Endothelial cell of umbilical vein (primary cell): ENCODE measurements around the gene RANBP1. TPM values are rescaled to one million over a fixed set of nuclear protein-coding genes. Genes with fewer than 3 reads are reported as not detected.

Experiments used
- BruUV-seq: library from RNA; stranded (reverse); fragments of 400-500 nt; replicated peaks from 2 replicates; lab custom pipeline; 2021; lab: Mats Ljungman, UMichigan
- CTCF ChIA-PET: fragments of 300-600, 350-600 bp; sonication (Branson Sonifier 250); formaldehyde crosslinking; loops from one replicate; lab custom pipeline; 2021; ENCODE audit warnings: antibody characterized with exemption, inconsistent platforms; lab: Charles Lee
- POLR2A ChIA-PET: fragments of 300-600, 350-600 bp; sonication (Branson Sonifier 250); formaldehyde crosslinking; loops from one replicate; lab custom pipeline; 2021; ENCODE audit warnings: antibody characterized with exemption, inconsistent platforms; lab: Charles Lee
- DNase-seq: peaks from one replicate; pipeline ENCODE4 v3.0.0-alpha.2; 2011; ENCODE audit warnings: low read depth, low spot score
- FAIRE-seq: peaks from 2 replicates; lab custom pipeline; 2011; peaks lifted over from hg19 to GRCh38; lab: Jason Lieb, UNC
- H2AFZ ChIP-seq: 2 replicates; pipeline ENCODE4 v1.6.0; 2012; ENCODE audit warnings: low read depth, low read length, control low read depth, inconsistent platforms
- H3K27ac ChIP-seq: 2 replicates; pipeline ENCODE4 v1.5.1; 2011; ENCODE audit warnings: low read depth, mild to moderate bottlenecking, control low read depth, low read length, moderate library complexity; ENCODE audit not compliant: insufficient read depth
- H3K27me3 ChIP-seq, 2 experiments: 2 replicates each; pipeline versions ENCODE4 v1.6.0 to v1.6.1; 2011; ENCODE audit warnings: low read length in 2 of 2, mixed read lengths in 1 of 2; ENCODE audit not compliant: control insufficient read depth in 2 of 2, insufficient read depth in 2 of 2
- H3K36me3 ChIP-seq, 2 experiments: 2 replicates in 1 of 2; 3 replicates in 1 of 2; pipeline ENCODE4 v1.5.1; 2011; ENCODE audit warnings: low read length in 2 of 2, mild to moderate bottlenecking in 1 of 2, moderate library complexity in 1 of 2; ENCODE audit not compliant: control insufficient read depth in 2 of 2, insufficient read depth in 2 of 2; ENCODE audit errors: extremely low read depth in 1 of 2
- H3K4me1 ChIP-seq: 3 replicates; pipeline ENCODE4 v1.5.1; 2011; ENCODE audit warnings: mild to moderate bottlenecking, low read length; ENCODE audit not compliant: control insufficient read depth, insufficient read depth; ENCODE audit errors: extremely low read depth
- H3K4me2 ChIP-seq: 2 replicates; pipeline ENCODE4 v1.6.1; 2011; ENCODE audit warnings: low read length, control low read depth, mixed read lengths; ENCODE audit not compliant: insufficient read depth
- H3K4me3 ChIP-seq, 3 experiments: fragments of 200-600 bp in 1 of 3; sonication (generic), shearing (Covaris generic) in 1 of 3; replicated peaks in 1 of 3; 2 replicates each; pipeline ENCODE4 v1.5.1; 2011 to 2016; ENCODE audit warnings: control low read depth in 3 of 3, low read length in 3 of 3, mild to moderate bottlenecking in 2 of 3, inconsistent platforms in 1 of 3, low read depth in 1 of 3, moderate library complexity in 1 of 3; ENCODE audit not compliant: insufficient read depth in 1 of 3
- H3K79me2 ChIP-seq: 2 replicates; pipeline ENCODE4 v1.6.0; 2012; ENCODE audit warnings: low read length, inconsistent platforms; ENCODE audit not compliant: control insufficient read depth, insufficient read depth
- H3K9ac ChIP-seq: replicated peaks from 2 replicates; pipeline ENCODE3; 2011; ENCODE audit warnings: low read length, control low read depth; ENCODE audit not compliant: insufficient read depth; ENCODE audit errors: extremely low read depth
- H3K9me1 ChIP-seq: replicated peaks from 3 replicates; pipeline ENCODE4 v1.6.0; 2011; ENCODE audit warnings: mild to moderate bottlenecking, low read length; ENCODE audit not compliant: control insufficient read depth, insufficient read depth; ENCODE audit errors: extremely low read depth
- H3K9me3 ChIP-seq: replicated peaks from 2 replicates; pipeline ENCODE4 v1.5.1; 2012; ENCODE audit warnings: low read length, inconsistent platforms; ENCODE audit not compliant: control insufficient read depth, insufficient read depth
- H4K20me1 ChIP-seq: replicated peaks from 2 replicates; pipeline ENCODE3; 2011; ENCODE audit warnings: mild to moderate bottlenecking, low read length; ENCODE audit not compliant: control insufficient read depth, insufficient read depth; ENCODE audit errors: extremely low read depth
- CTCF ChIP-seq, 2 donors: IDR thresholded peaks; 1 replicate in 1 of 2; 2 replicates in 1 of 2; pipeline ENCODE4 v1.5.1; 2011; ENCODE audit warnings: low read length in 2 of 2, mild to moderate bottlenecking in 2 of 2, moderate library complexity in 2 of 2, control low read depth in 1 of 2, inconsistent platforms in 1 of 2, low read depth in 1 of 2; ENCODE audit not compliant: insufficient read depth in 1 of 2; ENCODE audit errors: extremely low read depth in 1 of 2
- EZH2 ChIP-seq: IDR thresholded peaks from 2 replicates; pipeline ENCODE4 v1.6.1; 2012; ENCODE audit warnings: borderline replicate concordance, low read depth, mild to moderate bottlenecking, moderate library complexity, low read length, inconsistent platforms; ENCODE audit not compliant: severe bottlenecking
- FOS ChIP-seq: IDR thresholded peaks from 2 replicates; pipeline ENCODE4 v1.6.1; 2011; ENCODE audit warnings: mild to moderate bottlenecking, low read length, moderate library complexity, borderline replicate concordance; ENCODE audit not compliant: insufficient read depth
- GATA2 ChIP-seq: IDR thresholded peaks from 2 replicates; pipeline ENCODE4 v1.7.0; 2011; ENCODE audit warnings: low read depth, mild to moderate bottlenecking, moderate library complexity, mixed read lengths, low read length; ENCODE audit not compliant: insufficient read length, insufficient read depth
- JUN ChIP-seq: IDR thresholded peaks from 2 replicates; pipeline ENCODE4 v1.6.1; 2011; ENCODE audit warnings: borderline replicate concordance, low read depth; ENCODE audit not compliant: insufficient read length, insufficient read depth
- MAX ChIP-seq: IDR thresholded peaks from 2 replicates; pipeline ENCODE4 v1.6.1; 2011; ENCODE audit not compliant: insufficient read depth, insufficient read length
- MYC ChIP-seq: IDR thresholded peaks from one replicate; pipeline ENCODE4 v1.6.1; 2011; ENCODE audit warnings: mild to moderate bottlenecking, low read depth, low read length
- POLR2A ChIP-seq: IDR thresholded peaks from 2 replicates; pipeline ENCODE4 v1.6.1; 2012; ENCODE audit warnings: low read depth, mild to moderate bottlenecking, control low read depth, low read length
- POLR2AphosphoS5 ChIP-seq: IDR thresholded peaks from 2 replicates; pipeline ENCODE4 v1.6.1; 2012; ENCODE audit warnings: low read depth, mild to moderate bottlenecking, control low read depth, low read length, moderate library complexity; ENCODE audit not compliant: insufficient read depth
- dilution Hi-C: fragments of 300-500 bp; cut with MboI; formaldehyde crosslinking; loops from one replicate; pipeline ENCODE4 v1.15.0; 2019; ENCODE audit warnings: low sequenced_read_pairs; ENCODE audit not compliant: extremely low pct_ligation_motif_present
- intact Hi-C: fragments of 100-400 bp; cut with micrococcal nuclease; formaldehyde crosslinking; loops from one replicate; pipeline ENCODE4 v1.10.0; 2022
- polyA plus RNA-seq, 4 experiments: library from polyadenylated mRNA; depleted of rRNA in 3 of 4; stranded (reverse) in 3 of 4; unstranded in 1 of 4; fragments of >200 nt; gene quantifications; 2 replicates each; pipeline versions ENCODE4 v1.2.1 to v1.2.3, GENCODE V29; 2011 to 2012; ENCODE audit warnings: missing spikeins in 1 of 4
- total RNA-seq: library from RNA; stranded (reverse); gene quantifications from 2 replicates; pipeline ENCODE4 v1.2.3, GENCODE V29; 2021

RANBP1 gene
- total and polyA plus RNA-seq, 2 donors (not counting 3 experiments of a cell fraction or from before 2014, with no cell fraction given): 228 to 247 TPM

DNA sequence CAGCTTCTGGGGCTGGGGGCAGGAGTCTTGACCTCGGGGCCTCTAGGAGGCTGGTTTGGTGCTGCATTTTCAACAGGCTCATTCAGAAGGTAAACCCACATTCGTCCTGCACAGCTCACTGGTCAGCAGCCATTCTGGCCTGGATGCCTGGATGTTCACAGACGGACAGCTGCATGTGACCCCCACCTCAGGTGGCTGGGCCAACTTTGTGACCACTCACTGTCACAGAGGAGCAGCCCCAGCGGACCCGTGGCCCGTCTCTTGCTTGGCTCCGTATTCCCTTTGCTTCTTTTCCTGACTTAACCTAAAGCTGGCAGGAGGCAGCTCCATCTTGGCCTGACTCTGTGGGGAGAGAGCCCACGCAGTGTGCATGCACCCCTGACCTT is 27.6 kb upstream of the RANBP1 start:
- Histone ChIP-seq H3K9me1 (no peaks in the 10 kb centered on the region), H3K36me3 (peaks cover 48 to 67% of the 10 kb centered on the region in 2 experiments), H4K20me1 (peaks cover 2% of the 10 kb centered on the region), H3K79me2 (peaks cover 72% of the 10 kb centered on the region), H3K4me3 (no peak overlapping the region), H3K27me3 (no peaks in the 10 kb centered on the region), H3K27ac (no peak overlapping the region), H3K9ac (no peak overlapping the region), H3K4me2 (no peak overlapping the region), H2AFZ (no peak overlapping the region), H3K9me3 (no peaks in the 10 kb centered on the region), H3K4me1 (peaks cover 2% of the 10 kb centered on the region)
- dilution Hi-C loops: no loop called here
- intact Hi-C loops: no loop called here
- BruUV-seq: no TSS peak
- DNase-seq: no peak
- no peak for FAIRE-seq
- ChIA-PET POLR2A (no interaction called here), CTCF (interaction anchor here (0.9 kb wide), 1 partner anchor 17 kb away, joined by 3 read pairs; no protein-coding TSS in a partner anchor)
- TF ChIP-seq MAX (no peak), GATA2 (no peak), FOS (no peak), CTCF (IDR thresholded peaks at IDR 0.05; ENCODE audit: extremely low read depth in 1 of 2, insufficient read depth in 1 of 2, low read depth in 1 of 2, low read length in 2 of 2) (no peak), MYC (no peak), EZH2 (no peak), POLR2A (no peak), POLR2AphosphoS5 (no peak), JUN (no peak)
